IMR-90 (cell line): ENCODE results near the gene USP47.

ENCODE experiments used
- CTCF ChIP-seq: conservative IDR thresholded peaks from 2 replicates; pipeline ENCODE4 v1.5.1; 2012; ENCODE audit warnings: mild to moderate bottlenecking, low read depth, low read length, improper control_type of control experiment
- POLR2A ChIP-seq: IDR thresholded peaks from 2 replicates; pipeline ENCODE4 v1.6.1; 2012; ENCODE audit warnings: mild to moderate bottlenecking, low read depth, low read length
- RAD21 ChIP-seq: IDR thresholded peaks from 2 replicates; pipeline ENCODE4 v1.6.1; 2012; ENCODE audit warnings: low read length, improper control_type of control experiment

- no peak for TF ChIP-seq RAD21
- no peak for TF ChIP-seq POLR2A
- TF ChIP-seq CTCF: no peak
Measured at GRCh38 chr11:11976481-11977127, 134.8 kb downstream of the USP47 start.
